Left renal pelvis (tissue), 4 donors: ENCODE data around the gene ANKRD13B. TPM values are rescaled to one million over a fixed set of nuclear protein-coding genes. Genes with fewer than 3 reads are reported as not detected.
"Not testable (repeated sequence)": the region's sequence is repeated elsewhere in the genome, so short reads cannot be mapped to it uniquely, and the experiment has no call there.

ENCODE experiments used
- DNase-seq, 4 donors: peaks; one replicate each; pipeline ENCODE4 v3.0.0-alpha.2; 2013; ENCODE audit warnings: low read depth in 4 of 4, low spot score in 3 of 4
- polyA plus RNA-seq, 4 donors: library from polyadenylated mRNA; unstranded; fragments of 120-200 nt; gene quantifications; one replicate each; pipeline ENCODE4 v1.2.1, GENCODE V29; 2013; ENCODE audit not compliant: insufficient read length in 4 of 4

ANKRD13B gene
- 10 to 100 TPM in 3 of 4 donors, 1 to 10 TPM in 1; 8.7 to 30.4 (median 14.0) TPM for polyA plus RNA-seq

DNA sequence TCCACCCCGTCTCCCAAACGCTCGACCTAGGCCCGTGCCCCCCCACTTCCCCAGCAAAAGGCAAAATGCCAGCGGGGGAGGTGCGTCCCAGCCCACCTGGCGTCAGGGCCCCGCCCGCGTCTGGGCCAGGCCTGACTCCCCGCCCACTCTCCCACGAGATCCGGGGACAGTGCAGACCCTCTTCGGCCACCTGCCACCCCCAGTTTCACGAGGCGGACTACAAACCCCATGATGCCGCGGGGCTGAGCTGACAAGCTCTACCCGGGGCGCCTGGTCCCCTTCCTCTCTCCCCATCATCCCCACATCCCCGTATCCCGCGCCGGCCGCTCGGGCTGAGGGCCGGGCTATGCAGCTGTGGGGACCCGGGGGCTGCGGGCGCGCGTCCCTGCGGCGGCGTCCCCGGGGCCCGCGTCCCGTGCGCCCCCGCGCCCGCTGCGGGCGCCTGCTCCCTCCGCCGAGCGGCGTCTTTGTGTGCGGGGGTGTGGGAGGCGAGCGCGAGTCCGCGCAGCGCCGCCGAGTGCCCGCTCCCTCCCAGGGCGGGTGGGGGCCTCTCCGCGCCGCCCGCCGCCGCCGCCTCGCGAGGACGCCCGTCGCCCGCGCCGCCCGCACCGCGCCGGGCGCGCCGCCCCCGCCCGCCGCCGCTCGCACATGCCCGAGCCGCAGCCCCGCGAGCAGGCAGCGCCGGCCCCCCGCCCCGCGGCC, at the start of gene ANKRD13B:
TSS of gene ANKRD13B (plus strand) at position 283 of the 702 bp plus-strand sequence. CDS start 490 bp downstream, outside the sequence.
- DNase-seq: no peak

- no peak for DNase-seq
These were observed 48.9 kb upstream of the ANKRD13B start for GRCh38 chr17:29544066-29544465.

- DNase-seq: no peak
These were observed 46.8 kb upstream of the ANKRD13B start for GRCh38 chr17:29546085-29546484.

- DNase-seq: no peak
These were observed 46.1 kb upstream of the ANKRD13B start for GRCh38 chr17:29546830-29547229.

GRCh38 chr17:29549177-29549923, 43.6 kb upstream of the ANKRD13B start:
- no peak for DNase-seq

GRCh38 chr17:29555840-29556239, 37.1 kb upstream of the ANKRD13B start:
- no peak for DNase-seq

GRCh38 chr17:29557085-29557738, 35.7 kb upstream of the ANKRD13B start:
- DNase-seq: no peak

GRCh38 chr17:29557739-29558116, 35.2 kb upstream of the ANKRD13B start:
- DNase-seq: no peak

DNA sequence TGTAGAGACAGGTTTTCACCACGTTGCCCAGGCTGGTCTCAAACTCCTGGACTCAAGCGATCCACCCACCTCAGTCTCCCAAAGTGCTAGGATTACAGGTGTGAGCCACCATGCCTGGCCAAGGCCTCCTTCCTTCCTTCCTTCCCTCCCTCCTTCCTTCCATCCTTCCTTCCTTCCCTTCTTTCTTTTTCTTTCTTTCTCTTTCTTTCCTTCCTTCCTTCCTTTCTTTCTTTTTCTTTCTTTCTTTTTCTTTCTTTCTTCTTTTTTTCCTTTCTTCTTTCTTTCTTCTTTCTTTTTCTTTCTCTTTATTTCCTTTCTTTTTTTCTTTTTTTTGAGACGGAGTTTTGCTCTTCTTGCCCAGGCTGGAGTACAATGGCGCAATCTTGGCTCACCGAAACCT, 34.8 kb upstream of the ANKRD13B start:
- not testable (repeated sequence) for DNase-seq

GRCh38 chr17:29559640-29560039, 33.3 kb upstream of the ANKRD13B start:
- DNase-seq: no peak

GRCh38 chr17:29560316-29560715, 32.6 kb upstream of the ANKRD13B start:
- DNase-seq: no peak

- DNase-seq: no peak
These were observed 31.1 kb upstream of the ANKRD13B start for GRCh38 chr17:29561554-29562517.

GRCh38 chr17:29562615-29563014, 30.3 kb upstream of the ANKRD13B start:
- no peak for DNase-seq

DNA sequence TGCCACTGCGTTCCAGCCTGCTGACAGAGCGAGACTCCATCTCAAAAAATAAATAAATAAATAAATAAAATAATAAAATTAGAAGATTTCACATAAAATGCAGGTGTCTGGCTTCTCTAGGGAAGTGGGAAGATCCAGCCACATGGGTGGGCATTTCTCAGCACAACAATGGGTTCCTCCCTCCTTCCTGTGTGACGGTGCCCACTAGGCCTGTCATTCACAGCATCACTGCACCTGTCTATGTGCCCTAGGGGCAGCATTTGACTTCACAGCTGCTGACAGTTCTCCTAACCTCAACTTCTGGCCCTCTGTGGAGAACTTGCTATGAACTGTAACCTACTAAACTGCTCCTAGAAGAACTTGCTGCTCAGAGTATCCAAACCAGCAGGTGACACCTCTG, 29.1 kb upstream of the ANKRD13B start:
- DNase-seq: no peak

DNA sequence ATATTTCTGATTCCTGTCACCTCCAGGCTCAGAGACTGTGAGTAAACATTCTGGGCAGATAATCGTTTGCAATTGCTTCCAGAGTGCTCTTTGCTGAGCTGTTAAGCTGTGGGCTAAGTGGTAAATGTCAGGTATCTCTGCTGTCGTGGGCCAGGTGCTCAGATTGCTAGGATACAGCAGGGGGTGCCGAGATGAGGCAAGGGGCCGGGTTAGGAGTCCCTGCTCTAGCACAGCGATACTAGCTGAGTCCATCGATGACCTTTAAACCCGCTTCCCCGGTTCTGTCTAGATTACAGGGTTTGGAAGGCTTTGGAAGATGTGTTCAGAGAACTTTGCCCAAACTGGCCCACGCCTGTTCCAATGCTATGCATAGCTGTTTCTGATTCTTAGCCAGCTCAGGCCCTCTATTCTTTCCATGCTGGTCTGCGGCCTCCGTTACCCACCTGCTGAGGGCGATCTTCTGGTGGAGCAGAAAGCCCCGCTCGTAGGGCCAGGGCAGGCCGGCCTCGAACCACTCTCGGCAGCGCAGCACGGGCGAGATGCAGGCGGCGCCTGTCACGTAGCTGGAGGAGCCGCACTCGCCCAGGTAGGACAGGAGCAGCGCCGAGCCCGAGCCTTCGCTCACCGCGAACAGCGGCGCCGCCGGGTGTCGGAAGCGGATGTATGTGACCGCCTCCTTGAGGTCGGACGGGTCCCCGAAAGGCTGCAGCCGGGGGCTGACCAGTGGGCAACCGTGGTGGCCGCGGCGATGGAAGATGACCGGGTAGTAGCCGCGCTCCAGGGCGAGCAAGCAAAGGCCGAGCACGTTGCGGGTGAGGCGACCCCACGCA, 27.1 kb upstream of the ANKRD13B start:
- no peak for DNase-seq

- no peak for DNase-seq
These were observed 26.2 kb upstream of the ANKRD13B start, which contains the start of gene ABHD15 for GRCh38 chr17:29566473-29567303. TSS of gene ABHD15 (minus strand) at chr17:29567037. CDS start at chr17:29566966, 71 bp downstream.

- no peak for DNase-seq
These were observed 25.7 kb upstream of the ANKRD13B start for GRCh38 chr17:29567304-29567553.

DNA sequence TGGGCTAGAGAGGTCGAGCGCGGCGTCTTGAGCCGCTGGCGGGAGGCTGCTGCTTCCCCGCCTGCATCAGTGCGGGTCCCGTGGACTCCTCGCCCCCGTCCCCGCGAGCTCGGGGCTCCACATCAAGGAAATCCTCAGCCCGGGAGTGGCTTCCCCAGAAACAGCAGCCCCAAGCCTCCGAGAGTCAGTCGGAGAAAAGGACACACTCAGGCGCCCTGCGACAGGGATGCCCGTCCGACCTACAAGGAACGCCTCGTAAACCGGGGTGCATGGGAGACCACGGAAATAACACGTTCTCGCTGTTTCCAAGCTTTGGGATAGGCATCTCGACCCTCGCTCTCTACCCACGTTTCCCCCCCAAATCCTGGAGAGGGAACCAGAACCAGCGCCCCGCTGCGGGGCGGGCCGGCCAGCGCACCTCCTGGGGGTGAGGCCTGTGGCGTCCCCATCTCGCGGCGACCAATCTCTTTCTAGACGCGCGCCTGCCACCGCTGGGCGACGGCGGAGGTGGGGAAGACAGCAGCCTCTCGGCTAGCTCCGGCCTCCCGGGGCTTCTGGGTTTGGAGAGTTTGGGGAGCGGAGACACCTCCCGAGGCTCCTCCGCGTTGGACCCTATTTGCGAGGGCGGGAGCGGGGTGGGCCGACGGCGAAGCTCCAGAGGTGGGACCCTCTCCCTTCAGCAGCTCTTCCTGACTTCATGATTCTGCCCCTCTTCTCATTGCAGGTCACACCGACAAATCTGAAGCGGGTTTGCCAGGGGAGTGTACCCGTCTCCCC, 25.2 kb upstream of the ANKRD13B start:
- no peak for DNase-seq
